Trophoblast cell (in vitro differentiated cells and primary cell): ENCODE data around the gene GTSE1.

Experiments
- DNase-seq, 2 donors: peaks; one replicate each; pipeline ENCODE4 v3.0.0-alpha.2; 2016
- H2AFZ ChIP-seq: 2 replicates; pipeline ENCODE4 v1.6.1; 2013; ENCODE audit warnings: low read length, moderate library complexity, mild to moderate bottlenecking; ENCODE audit not compliant: insufficient read depth, poor library complexity
- H2AK5ac ChIP-seq: 2 replicates; pipeline ENCODE4 v1.6.1; 2013; ENCODE audit warnings: mild to moderate bottlenecking, low read length
- H2BK120ac ChIP-seq: 2 replicates; pipeline ENCODE4 v1.6.1; 2013; ENCODE audit warnings: low read length, mild to moderate bottlenecking, moderate library complexity; ENCODE audit not compliant: insufficient read depth, poor library complexity
- H2BK12ac ChIP-seq: 2 replicates; pipeline ENCODE4 v1.6.1; 2013; ENCODE audit warnings: mild to moderate bottlenecking, low read length, moderate library complexity
- H2BK5ac ChIP-seq: 2 replicates; pipeline ENCODE4 v1.6.1; 2013; ENCODE audit warnings: low read length, low read depth, moderate library complexity, mild to moderate bottlenecking; ENCODE audit not compliant: poor library complexity
- H3K14ac ChIP-seq: 2 replicates; pipeline ENCODE4 v1.6.1; 2013; ENCODE audit warnings: mild to moderate bottlenecking, low read length
- H3K18ac ChIP-seq: 2 replicates; pipeline ENCODE4 v1.6.1; 2013; ENCODE audit warnings: mild to moderate bottlenecking, low read length
- H3K23ac ChIP-seq: 2 replicates; pipeline ENCODE4 v1.6.1; 2013; ENCODE audit warnings: low read length
- H3K27ac ChIP-seq: 2 replicates; pipeline ENCODE4 v1.5.1; 2013; ENCODE audit warnings: low read depth, mild to moderate bottlenecking, inconsistent platforms, low read length, moderate library complexity
- H3K27me3 ChIP-seq: 2 replicates; pipeline ENCODE4 v1.6.1; 2013; ENCODE audit warnings: inconsistent platforms, mild to moderate bottlenecking, low read length, moderate library complexity; ENCODE audit not compliant: insufficient read depth
- H3K36me3 ChIP-seq, 2 experiments: 1 replicate in 1 of 2; 2 replicates in 1 of 2; pipeline ENCODE4 v1.6.1; 2013; ENCODE audit warnings: low read length in 2 of 2, mild to moderate bottlenecking in 2 of 2, moderate library complexity in 1 of 2; ENCODE audit not compliant: insufficient read depth in 2 of 2, control insufficient read depth in 1 of 2
- H3K4ac ChIP-seq: 2 replicates; pipeline ENCODE4 v1.6.1; 2013; ENCODE audit warnings: low read depth, mild to moderate bottlenecking, low read length, moderate library complexity
- H3K4me1 ChIP-seq, 2 experiments: 1 replicate in 1 of 2; 2 replicates in 1 of 2; pipeline ENCODE4 v1.6.1; 2013; ENCODE audit warnings: low read length in 2 of 2, mild to moderate bottlenecking in 2 of 2, moderate library complexity in 1 of 2; ENCODE audit not compliant: insufficient read depth in 2 of 2, control insufficient read depth in 1 of 2
- H3K4me2 ChIP-seq: 2 replicates; pipeline ENCODE4 v1.6.1; 2013; ENCODE audit warnings: inconsistent platforms, mild to moderate bottlenecking, low read length, moderate library complexity
- H3K4me3 ChIP-seq: 2 replicates; pipeline ENCODE4 v1.5.1; 2013; ENCODE audit warnings: mild to moderate bottlenecking, low read depth, low read length, inconsistent platforms
- H3K79me1 ChIP-seq: one replicate; pipeline ENCODE4 v1.6.1; 2013; ENCODE audit warnings: low read length
- H3K79me2 ChIP-seq: 2 replicates; pipeline ENCODE4 v1.6.1; 2013; ENCODE audit warnings: low read length, mild to moderate bottlenecking; ENCODE audit not compliant: control insufficient read depth, insufficient read depth, poor library complexity
- H3K9ac ChIP-seq: 2 replicates; pipeline ENCODE4 v1.6.1; 2013; ENCODE audit warnings: mild to moderate bottlenecking, low read length
- H3K9me3 ChIP-seq: 2 replicates; pipeline ENCODE4 v1.6.1; 2013; ENCODE audit warnings: low read depth, mild to moderate bottlenecking, control low read depth, inconsistent platforms, low read length; ENCODE audit not compliant: insufficient read depth
- H4K12ac ChIP-seq: 2 replicates; pipeline ENCODE4 v1.6.1; 2013; ENCODE audit warnings: low read depth, mild to moderate bottlenecking, low read length, moderate library complexity
- H4K8ac ChIP-seq: 2 replicates; pipeline ENCODE4 v1.6.1; 2013; ENCODE audit warnings: low read depth, mild to moderate bottlenecking, low read length, moderate library complexity
- H4K91ac ChIP-seq: one replicate; pipeline ENCODE4 v1.6.1; 2013; ENCODE audit warnings: low read depth, mild to moderate bottlenecking, low read length, moderate library complexity
- WGBS: extraction: QIAGEN DNeasy Blood & Tissue Kit; methylation state at CpG from one replicate; pipeline ENCODE4 v1.1.7; 2013; ENCODE audit warnings: missing lambda C conversion rate; ENCODE audit not compliant: insufficient read length, insufficient coverage; ENCODE audit errors: extremely low coverage; 5-methylcytosine and 5-hydroxymethylcytosine counted together

GTSE1 gene

DNA sequence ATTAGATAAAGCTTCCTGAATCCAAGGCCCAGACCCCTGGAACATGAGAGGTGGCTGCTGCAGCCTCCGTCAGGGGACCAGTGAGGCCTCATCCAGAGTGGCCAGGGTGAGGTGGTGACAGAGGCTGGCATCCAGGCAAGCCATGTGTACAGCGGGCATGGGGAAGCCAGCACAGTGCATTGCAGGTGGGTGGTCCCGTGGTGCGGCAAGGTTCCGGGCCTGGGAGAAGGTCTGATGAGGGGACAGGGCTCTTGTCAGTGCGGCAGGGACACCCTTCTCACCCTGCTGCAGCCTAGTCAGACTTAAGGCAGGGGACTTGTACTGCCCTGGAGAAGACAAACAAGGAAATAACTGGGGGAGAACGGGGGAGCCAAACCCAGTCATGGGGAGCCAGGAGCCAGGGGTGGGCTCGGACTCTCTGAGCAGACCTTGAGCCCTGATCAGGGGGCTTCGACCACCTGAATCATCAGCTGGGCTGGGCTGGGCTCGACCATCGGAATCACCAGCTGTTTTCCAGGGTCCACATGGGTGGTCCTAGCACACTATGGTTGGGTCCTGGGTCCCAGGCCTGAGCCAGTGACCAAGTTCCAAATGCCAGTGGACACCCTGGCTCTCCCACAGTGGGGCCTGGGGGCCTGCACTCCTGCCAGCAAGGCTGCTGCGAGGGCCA lies 23.8 kb upstream of the GTSE1 start:
- no peak overlapping the region for H3K4ac ChIP-seq
- no peak overlapping the region for H2BK120ac ChIP-seq
- H2BK12ac ChIP-seq, result no peak overlapping the region
- no peak for DNase-seq
- no peaks in the 10 kb centered on the region for H3K27me3 ChIP-seq
- H2BK5ac ChIP-seq, result no peak overlapping the region
- peaks cover 2% of the 10 kb centered on the region for H3K79me2 ChIP-seq
- H3K4me3 ChIP-seq, result no peak overlapping the region
- H3K27ac ChIP-seq, result no peak overlapping the region
- H3K79me1 ChIP-seq, result peaks cover 2% of the 10 kb centered on the region
- no peak overlapping the region for H3K18ac ChIP-seq
- H2AFZ ChIP-seq, result no peak overlapping the region
- peaks cover 21 to 29% of the 10 kb centered on the region in 2 experiments for H3K36me3 ChIP-seq
- no CpG with 5 or more reads among the region's 12 CpGs for WGBS
- H4K8ac ChIP-seq, result no peak overlapping the region
- H3K9me3 ChIP-seq, result no peaks in the 10 kb centered on the region
- H3K23ac ChIP-seq, result no peak overlapping the region
- H4K12ac ChIP-seq, result no peak overlapping the region
- no peak overlapping the region for H3K4me2 ChIP-seq
- H2AK5ac ChIP-seq, result no peak overlapping the region
- H3K14ac ChIP-seq, result no peak overlapping the region
- H4K91ac ChIP-seq, result no peak overlapping the region
- peaks cover 4% of the 10 kb centered on the region in 2 experiments for H3K4me1 ChIP-seq
- H3K9ac ChIP-seq, result no peak overlapping the region

DNA sequence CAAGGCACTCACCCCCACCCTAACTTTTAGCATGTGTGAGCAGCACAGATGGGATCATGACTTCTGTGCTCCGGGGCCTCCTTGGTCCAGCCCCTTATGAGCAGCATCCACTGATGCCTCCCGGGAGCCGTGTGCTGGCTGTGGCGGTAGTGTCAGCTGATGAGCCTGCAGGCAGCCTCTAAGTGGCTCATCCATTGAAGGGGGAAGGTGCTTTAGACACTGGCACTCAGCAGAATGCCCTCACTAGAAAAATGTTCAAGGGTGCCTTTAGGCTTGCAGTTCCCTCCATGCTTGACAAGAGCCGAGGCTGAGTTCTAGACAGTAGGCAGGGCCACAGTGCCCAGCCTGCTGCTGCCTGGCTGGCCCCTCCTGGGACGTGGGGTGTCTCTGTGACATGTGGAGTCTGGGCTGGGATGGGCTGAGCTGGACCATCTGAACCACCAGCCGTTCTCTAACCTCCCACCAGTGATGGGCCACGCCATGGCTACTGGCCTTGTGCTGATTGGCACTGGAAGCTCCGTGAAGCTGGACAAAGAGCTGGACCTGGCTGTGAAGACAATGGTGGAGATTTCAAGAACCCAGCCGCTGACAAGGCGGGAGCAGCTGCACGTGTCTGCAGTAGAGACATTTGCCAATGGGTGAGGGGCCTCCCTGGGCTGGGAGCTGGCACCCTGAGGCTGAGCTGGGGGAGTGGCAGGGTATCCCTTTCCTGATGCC lies 23.1 kb upstream of the GTSE1 start:
- Histone ChIP-seq H2AFZ (no peak overlapping the region), H3K36me3 (peaks cover 26 to 36% of the 10 kb centered on the region in 2 experiments), H3K9me3 (no peaks in the 10 kb centered on the region), H3K14ac (no peak overlapping the region), H4K12ac (no peak overlapping the region), H2BK12ac (no peak overlapping the region), H3K4ac (no peak overlapping the region), H4K8ac (no peak overlapping the region), H3K4me2 (no peak overlapping the region), H3K27ac (no peak overlapping the region), H2AK5ac (no peak overlapping the region), H3K27me3 (no peaks in the 10 kb centered on the region), H3K79me1 (no peaks in the 10 kb centered on the region), H3K23ac (no peak overlapping the region), H3K18ac (no peak overlapping the region), H2BK120ac (no peak overlapping the region), H4K91ac (no peak overlapping the region), H3K4me3 (no peak overlapping the region), H3K79me2 (no peaks in the 10 kb centered on the region), H3K4me1 (no peaks in the 10 kb centered on the region), H2BK5ac (no peak overlapping the region), H3K9ac (no peak overlapping the region)
- no peak for DNase-seq
- WGBS, result no CpG with 5 or more reads among the region's 12 CpGs

DNA sequence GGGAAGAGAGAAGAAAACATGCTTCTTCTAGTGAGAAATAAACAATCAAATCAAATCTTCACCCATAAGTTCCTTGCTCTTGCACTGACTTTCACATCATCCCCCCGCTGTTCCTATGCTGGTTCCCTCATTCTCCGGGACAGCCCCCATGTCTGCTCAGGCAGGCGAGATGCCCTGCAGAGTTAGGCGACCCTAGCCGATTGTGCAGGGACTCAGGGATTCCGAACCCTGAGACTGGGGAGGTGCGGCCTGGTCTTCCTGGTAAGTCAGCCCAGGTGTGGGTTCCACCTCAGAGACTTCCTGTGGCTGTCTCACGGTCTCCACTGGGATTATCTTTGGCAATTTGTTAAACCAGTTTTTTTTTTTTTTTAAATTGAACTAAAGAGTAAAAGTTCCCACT lies 22.3 kb upstream of the GTSE1 start:
- H3K27ac ChIP-seq, result no peak overlapping the region
- H2AFZ ChIP-seq, result no peak overlapping the region
- no peaks in the 10 kb centered on the region for H3K79me2 ChIP-seq
- no peak overlapping the region for H4K91ac ChIP-seq
- DNase-seq, result no peak
- no peak overlapping the region for H3K23ac ChIP-seq
- no peak overlapping the region for H2BK5ac ChIP-seq
- no peaks in the 10 kb centered on the region for H3K79me1 ChIP-seq
- H3K18ac ChIP-seq, result no peak overlapping the region
- no peak overlapping the region for H2BK120ac ChIP-seq
- no peak overlapping the region for H4K12ac ChIP-seq
- H3K4ac ChIP-seq, result no peak overlapping the region
- H3K4me1 ChIP-seq, result no peaks in the 10 kb centered on the region
- H3K9ac ChIP-seq, result no peak overlapping the region
- no CpG with 5 or more reads among the region's 8 CpGs for WGBS
- no peak overlapping the region for H3K4me2 ChIP-seq
- no peaks in the 10 kb centered on the region for H3K9me3 ChIP-seq
- H3K36me3 ChIP-seq, result peaks cover 33 to 44% of the 10 kb centered on the region in 2 experiments
- H2BK12ac ChIP-seq, result no peak overlapping the region
- H4K8ac ChIP-seq, result no peak overlapping the region
- no peak overlapping the region for H3K4me3 ChIP-seq
- H2AK5ac ChIP-seq, result no peak overlapping the region
- no peak overlapping the region for H3K14ac ChIP-seq
- H3K27me3 ChIP-seq, result no peaks in the 10 kb centered on the region

DNA sequence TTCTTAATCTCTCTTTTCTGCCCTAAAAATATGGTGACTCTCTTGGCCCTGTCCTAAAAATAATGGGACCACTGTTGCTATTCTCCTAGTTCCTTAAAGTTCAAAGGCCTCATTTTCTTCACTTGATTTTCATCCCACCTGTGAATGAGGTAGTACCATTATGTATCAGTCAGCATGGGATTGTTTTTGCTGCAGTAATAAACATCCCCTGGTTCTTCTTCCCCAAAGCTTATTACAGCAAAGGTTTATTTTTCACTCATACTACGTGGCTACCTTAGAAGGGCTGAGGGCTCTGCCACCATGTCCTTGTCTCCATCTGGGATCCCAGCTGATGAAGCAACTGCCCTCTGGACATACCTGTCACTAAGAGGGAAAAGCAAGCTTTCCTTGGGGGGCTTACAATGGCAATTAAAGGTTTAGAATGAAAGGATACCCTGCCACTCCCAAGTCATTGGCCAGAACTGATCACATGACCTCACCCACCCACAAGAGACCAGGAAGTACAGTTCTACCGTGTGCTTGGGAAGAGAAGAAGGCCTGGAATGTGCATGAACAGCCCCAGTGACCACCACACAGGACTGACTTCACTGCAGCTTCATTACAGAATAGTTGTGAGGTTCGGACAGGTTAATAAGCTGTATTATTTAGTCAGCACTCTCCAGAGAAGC lies 21.1 kb upstream of the GTSE1 start:
- Histone ChIP-seq H4K12ac (no peak overlapping the region), H4K91ac (no peak overlapping the region), H3K36me3 (peaks cover 44 to 56% of the 10 kb centered on the region in 2 experiments), H3K9ac (no peak overlapping the region), H3K79me1 (no peaks in the 10 kb centered on the region), H3K4me3 (no peak overlapping the region), H3K79me2 (no peaks in the 10 kb centered on the region), H3K27ac (no peak overlapping the region), H2BK120ac (no peak overlapping the region), H2BK12ac (no peak overlapping the region), H3K14ac (no peak overlapping the region), H3K4ac (no peak overlapping the region), H3K4me1 (no peaks in the 10 kb centered on the region), H3K27me3 (no peaks in the 10 kb centered on the region), H3K9me3 (no peaks in the 10 kb centered on the region), H3K23ac (no peak overlapping the region), H3K4me2 (no peak overlapping the region), H4K8ac (no peak overlapping the region), H2AFZ (no peak overlapping the region), H2AK5ac (no peak overlapping the region), H3K18ac (no peak overlapping the region), H2BK5ac (no peak overlapping the region)
- no CpG with 5 or more reads among the region's 3 CpGs for WGBS
- DNase-seq, result no peak
